Endothelial cell of umbilical vein (primary cell): Measurements from ENCODE around the gene IL1RL1. TPM values are rescaled to one million over a fixed set of nuclear protein-coding genes. Genes with fewer than 3 reads are reported as not detected.
A peak's percentile ranks its signal among the peaks of the same experiment; 100 is the strongest.

Experiments
- BruUV-seq: library from RNA; stranded (reverse); fragments of 400-500 nt; replicated peaks from 2 replicates; lab custom pipeline; 2021; lab: Mats Ljungman, UMichigan
- CTCF ChIA-PET: fragments of 300-600, 350-600 bp; sonication (Branson Sonifier 250); formaldehyde crosslinking; loops from one replicate; lab custom pipeline; 2021; ENCODE audit warnings: antibody characterized with exemption, inconsistent platforms; lab: Charles Lee
- POLR2A ChIA-PET: fragments of 300-600, 350-600 bp; sonication (Branson Sonifier 250); formaldehyde crosslinking; loops from one replicate; lab custom pipeline; 2021; ENCODE audit warnings: antibody characterized with exemption, inconsistent platforms; lab: Charles Lee
- DNase-seq: peaks from one replicate; pipeline ENCODE4 v3.0.0-alpha.2; 2011; ENCODE audit warnings: low read depth, low spot score
- FAIRE-seq: peaks from 2 replicates; lab custom pipeline; 2011; peaks lifted over from hg19 to GRCh38; lab: Jason Lieb, UNC
- H2AFZ ChIP-seq: 2 replicates; pipeline ENCODE4 v1.6.0; 2012; ENCODE audit warnings: low read depth, low read length, control low read depth, inconsistent platforms
- H3K27ac ChIP-seq: 2 replicates; pipeline ENCODE4 v1.5.1; 2011; ENCODE audit warnings: low read depth, mild to moderate bottlenecking, control low read depth, low read length, moderate library complexity; ENCODE audit not compliant: insufficient read depth
- H3K27me3 ChIP-seq, 2 experiments: 2 replicates each; pipeline versions ENCODE4 v1.6.0 to v1.6.1; 2011; ENCODE audit warnings: low read length in 2 of 2, mixed read lengths in 1 of 2; ENCODE audit not compliant: control insufficient read depth in 2 of 2, insufficient read depth in 2 of 2
- H3K36me3 ChIP-seq, 2 experiments: 2 replicates in 1 of 2; 3 replicates in 1 of 2; pipeline ENCODE4 v1.5.1; 2011; ENCODE audit warnings: low read length in 2 of 2, mild to moderate bottlenecking in 1 of 2, moderate library complexity in 1 of 2; ENCODE audit not compliant: control insufficient read depth in 2 of 2, insufficient read depth in 2 of 2; ENCODE audit errors: extremely low read depth in 1 of 2
- H3K4me1 ChIP-seq: 3 replicates; pipeline ENCODE4 v1.5.1; 2011; ENCODE audit warnings: mild to moderate bottlenecking, low read length; ENCODE audit not compliant: control insufficient read depth, insufficient read depth; ENCODE audit errors: extremely low read depth
- H3K4me2 ChIP-seq: 2 replicates; pipeline ENCODE4 v1.6.1; 2011; ENCODE audit warnings: low read length, control low read depth, mixed read lengths; ENCODE audit not compliant: insufficient read depth
- H3K4me3 ChIP-seq, 3 experiments: fragments of 200-600 bp in 1 of 3; sonication (generic), shearing (Covaris generic) in 1 of 3; replicated peaks in 1 of 3; 2 replicates each; pipeline ENCODE4 v1.5.1; 2011 to 2016; ENCODE audit warnings: control low read depth in 3 of 3, low read length in 3 of 3, mild to moderate bottlenecking in 2 of 3, inconsistent platforms in 1 of 3, low read depth in 1 of 3, moderate library complexity in 1 of 3; ENCODE audit not compliant: insufficient read depth in 1 of 3
- H3K79me2 ChIP-seq: 2 replicates; pipeline ENCODE4 v1.6.0; 2012; ENCODE audit warnings: low read length, inconsistent platforms; ENCODE audit not compliant: control insufficient read depth, insufficient read depth
- H3K9ac ChIP-seq: replicated peaks from 2 replicates; pipeline ENCODE3; 2011; ENCODE audit warnings: low read length, control low read depth; ENCODE audit not compliant: insufficient read depth; ENCODE audit errors: extremely low read depth
- H3K9me1 ChIP-seq: replicated peaks from 3 replicates; pipeline ENCODE4 v1.6.0; 2011; ENCODE audit warnings: mild to moderate bottlenecking, low read length; ENCODE audit not compliant: control insufficient read depth, insufficient read depth; ENCODE audit errors: extremely low read depth
- H3K9me3 ChIP-seq: replicated peaks from 2 replicates; pipeline ENCODE4 v1.5.1; 2012; ENCODE audit warnings: low read length, inconsistent platforms; ENCODE audit not compliant: control insufficient read depth, insufficient read depth
- H4K20me1 ChIP-seq: replicated peaks from 2 replicates; pipeline ENCODE3; 2011; ENCODE audit warnings: mild to moderate bottlenecking, low read length; ENCODE audit not compliant: control insufficient read depth, insufficient read depth; ENCODE audit errors: extremely low read depth
- CTCF ChIP-seq, 2 donors: IDR thresholded peaks; 1 replicate in 1 of 2; 2 replicates in 1 of 2; pipeline ENCODE4 v1.5.1; 2011; ENCODE audit warnings: low read length in 2 of 2, mild to moderate bottlenecking in 2 of 2, moderate library complexity in 2 of 2, control low read depth in 1 of 2, inconsistent platforms in 1 of 2, low read depth in 1 of 2; ENCODE audit not compliant: insufficient read depth in 1 of 2; ENCODE audit errors: extremely low read depth in 1 of 2
- EZH2 ChIP-seq: IDR thresholded peaks from 2 replicates; pipeline ENCODE4 v1.6.1; 2012; ENCODE audit warnings: borderline replicate concordance, low read depth, mild to moderate bottlenecking, moderate library complexity, low read length, inconsistent platforms; ENCODE audit not compliant: severe bottlenecking
- FOS ChIP-seq: IDR thresholded peaks from 2 replicates; pipeline ENCODE4 v1.6.1; 2011; ENCODE audit warnings: mild to moderate bottlenecking, low read length, moderate library complexity, borderline replicate concordance; ENCODE audit not compliant: insufficient read depth
- GATA2 ChIP-seq: IDR thresholded peaks from 2 replicates; pipeline ENCODE4 v1.7.0; 2011; ENCODE audit warnings: low read depth, mild to moderate bottlenecking, moderate library complexity, mixed read lengths, low read length; ENCODE audit not compliant: insufficient read length, insufficient read depth
- JUN ChIP-seq: IDR thresholded peaks from 2 replicates; pipeline ENCODE4 v1.6.1; 2011; ENCODE audit warnings: borderline replicate concordance, low read depth; ENCODE audit not compliant: insufficient read length, insufficient read depth
- MYC ChIP-seq: IDR thresholded peaks from one replicate; pipeline ENCODE4 v1.6.1; 2011; ENCODE audit warnings: mild to moderate bottlenecking, low read depth, low read length
- POLR2A ChIP-seq: IDR thresholded peaks from 2 replicates; pipeline ENCODE4 v1.6.1; 2012; ENCODE audit warnings: low read depth, mild to moderate bottlenecking, control low read depth, low read length
- POLR2AphosphoS5 ChIP-seq: IDR thresholded peaks from 2 replicates; pipeline ENCODE4 v1.6.1; 2012; ENCODE audit warnings: low read depth, mild to moderate bottlenecking, control low read depth, low read length, moderate library complexity; ENCODE audit not compliant: insufficient read depth
- dilution Hi-C: fragments of 300-500 bp; cut with MboI; formaldehyde crosslinking; loops from one replicate; pipeline ENCODE4 v1.15.0; 2019; ENCODE audit warnings: low sequenced_read_pairs; ENCODE audit not compliant: extremely low pct_ligation_motif_present
- intact Hi-C: fragments of 100-400 bp; cut with micrococcal nuclease; formaldehyde crosslinking; loops from one replicate; pipeline ENCODE4 v1.10.0; 2022
- polyA plus RNA-seq, 4 experiments: library from polyadenylated mRNA; depleted of rRNA in 3 of 4; stranded (reverse) in 3 of 4; unstranded in 1 of 4; fragments of >200 nt; gene quantifications; 2 replicates each; pipeline versions ENCODE4 v1.2.1 to v1.2.3, GENCODE V29; 2011 to 2012; ENCODE audit warnings: missing spikeins in 1 of 4
- total RNA-seq: library from RNA; stranded (reverse); gene quantifications from 2 replicates; pipeline ENCODE4 v1.2.3, GENCODE V29; 2021
- TF ChIP-seq, protein P1 (sequence below): IDR thresholded peaks from 2 replicates; pipeline ENCODE4 v1.6.1; 2011; ENCODE audit not compliant: insufficient read depth, insufficient read length

IL1RL1 gene
- total and polyA plus RNA-seq, 2 donors (not counting 3 experiments of a cell fraction or from before 2014, with no cell fraction given), result 32.2 to 44.0 TPM

DNA sequence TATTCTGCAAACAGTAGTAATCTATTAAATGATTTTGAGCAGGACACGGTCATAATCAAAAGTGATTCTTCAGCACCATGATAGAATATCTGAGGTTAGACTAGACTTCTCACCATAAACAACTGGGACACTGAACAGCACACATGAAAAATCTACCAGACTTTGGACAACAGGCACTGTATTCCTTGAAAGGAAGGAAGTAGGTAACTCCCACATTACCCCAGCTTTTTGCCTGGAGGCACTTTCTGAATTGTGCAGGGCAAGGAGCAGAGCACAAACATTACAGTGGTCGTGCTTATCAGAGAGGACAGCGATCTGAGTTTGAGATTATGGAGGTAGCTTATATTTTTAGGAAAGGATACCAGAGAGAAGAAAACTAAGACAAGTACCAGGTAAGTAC lies 25.3 kb upstream of the IL1RL1 start:
- CTCF ChIA-PET, result interaction anchor here (0.8 to 1.9 kb wide), 10 partner anchors 9 to 266 kb away, joined by 3 to 9 read pairs (median 4); no protein-coding TSS in a partner anchor
- dilution Hi-C loops, result no loop called here

More for the DNA sequence above, 25.3 kb upstream of the IL1RL1 start:
- Histone ChIP-seq H3K27me3 (no peaks in the 10 kb centered on the region), H3K4me1 (no peaks in the 10 kb centered on the region), H3K9ac (no peak overlapping the region), H3K9me3 (no peaks in the 10 kb centered on the region), H3K9me1 (no peaks in the 10 kb centered on the region), H3K4me3 (no peak overlapping the region), H4K20me1 (no peaks in the 10 kb centered on the region), H3K36me3 (no peaks in the 10 kb centered on the region), H3K79me2 (no peaks in the 10 kb centered on the region), H3K27ac (no peak overlapping the region), H2AFZ (peak overlapping the region; percentile 11), H3K4me2 (no peak overlapping the region)
- no peak for TF ChIP-seq MYC
- TF ChIP-seq, protein P1, sequence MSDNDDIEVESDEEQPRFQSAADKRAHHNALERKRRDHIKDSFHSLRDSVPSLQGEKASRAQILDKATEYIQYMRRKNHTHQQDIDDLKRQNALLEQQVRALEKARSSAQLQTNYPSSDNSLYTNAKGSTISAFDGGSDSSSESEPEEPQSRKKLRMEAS, result no peak
- TF ChIP-seq CTCF (IDR thresholded peaks at IDR 0.05; ENCODE audit: extremely low read depth in 1 of 2, insufficient read depth in 1 of 2, low read depth in 1 of 2, low read length in 2 of 2), result no peak
- TF ChIP-seq POLR2A, result no peak
- no peak for TF ChIP-seq JUN
- TF ChIP-seq GATA2, result no peak
- TF ChIP-seq FOS, result no peak
- no peak for TF ChIP-seq EZH2
- TF ChIP-seq POLR2AphosphoS5, result no peak
- intact Hi-C loops, result no loop called here
- POLR2A ChIA-PET, result no interaction called here
- no peak for DNase-seq
- BruUV-seq, result no TSS peak
- peak; percentile 55 for FAIRE-seq
